ENCODE measurements around the gene CD8A.

- TF ChIP-seq REST (IDR thresholded peaks at IDR 0.05; ENCODE audit: insufficient replicate concordance, low read depth) = no peak
- TF ChIP-seq CTCF (IDR thresholded peaks at IDR 0.05; ENCODE audit: insufficient read depth, low read length) = no peak
These were observed 40.4 kb downstream of the CD8A start for GRCh38 chr2:86750240-86750839.

All from HL-60 (cell line).